Right ventricle myocardium superior (tissue), 1 donor: ENCODE results near the gene ANKRD49. TPM values are rescaled to one million over a fixed set of nuclear protein-coding genes. Genes with fewer than 3 reads are reported as not detected.

Experiments used
- ATAC-seq: fragments of 200-7000 bp; cut with Tn5 transposase; one replicate; pipeline ENCODE4 v1.9.1; 2020; ENCODE audit warnings: mild to moderate bottlenecking; ENCODE audit not compliant: poor library complexity
- DNase-seq: peaks from one replicate; pipeline ENCODE4 v3.0.0-alpha.2; 2020
- intact Hi-C: fragments of 100-400 bp; cut with DNase I; formaldehyde crosslinking; loops from one replicate; pipeline ENCODE4 v1.11.2; 2022
- long read RNA-seq: library from polyadenylated mRNA; unstranded; transcript quantifications from one replicate; pipeline ENCODE4 v2.0.0, GENCODE V29; 2021
- total RNA-seq: library from RNA; stranded (reverse); fragmentation: NEBNext Ultra II Directional; extraction: Animal tissue kit (Norgen Biotek cat#: 25700); gene quantifications from one replicate; pipeline ENCODE4 v1.2.1, GENCODE V29; 2021
- donor health status: DM: no; HTN: yes; CAD: no; lungs with severe emphysema.

The ANKRD49 gene, protein sequence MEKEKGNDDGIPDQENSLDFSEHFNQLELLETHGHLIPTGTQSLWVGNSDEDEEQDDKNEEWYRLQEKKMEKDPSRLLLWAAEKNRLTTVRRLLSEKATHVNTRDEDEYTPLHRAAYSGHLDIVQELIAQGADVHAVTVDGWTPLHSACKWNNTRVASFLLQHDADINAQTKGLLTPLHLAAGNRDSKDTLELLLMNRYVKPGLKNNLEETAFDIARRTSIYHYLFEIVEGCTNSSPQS
- total RNA-seq: 4.6 TPM
- long read RNA-seq, partial matches to known transcripts: 0 of 7 reads
- long read RNA-seq, other reads (novel, unspliced or antisense): 0 of 7 reads

DNA sequence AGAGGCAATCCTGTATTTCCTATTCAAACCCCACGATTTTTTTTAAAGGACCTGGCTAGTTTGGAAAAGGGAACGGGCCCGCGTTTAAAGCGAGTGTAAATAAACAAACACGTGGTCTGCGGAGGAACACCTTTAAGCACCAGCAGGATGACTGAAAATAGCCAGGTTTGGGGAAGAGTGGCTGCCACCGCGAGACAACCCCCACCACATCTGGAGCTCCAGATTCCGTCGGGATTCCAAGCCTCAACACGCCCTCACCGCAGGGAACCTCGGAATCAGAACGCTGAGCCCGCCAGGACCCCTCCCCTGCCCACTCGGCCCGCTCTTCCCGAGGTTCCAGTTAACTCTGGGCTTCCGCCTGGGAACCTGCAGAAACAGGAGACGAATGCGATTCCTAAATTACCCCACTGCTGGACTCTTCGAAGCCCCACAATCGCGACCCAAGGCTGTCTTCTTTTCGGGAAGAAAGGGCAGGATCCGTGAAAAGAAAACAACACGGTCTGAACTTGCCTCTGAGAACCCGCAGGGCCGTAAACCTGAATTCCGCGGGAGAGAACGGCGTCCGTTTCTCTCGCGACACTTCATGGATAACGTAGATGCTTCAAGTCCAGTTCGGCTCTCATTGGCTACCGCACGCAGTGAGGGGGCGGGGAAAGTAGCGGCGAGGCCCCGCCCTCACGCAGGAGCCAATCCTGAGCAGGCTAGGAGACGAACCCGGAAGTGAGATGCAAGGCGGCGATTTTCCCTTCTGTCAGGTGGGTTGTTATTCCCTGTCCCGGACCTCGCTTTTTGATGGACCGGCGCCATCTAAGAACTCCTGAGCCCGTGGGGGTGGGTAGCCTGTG lies at the start of gene ANKRD49, which contains the start of gene MRE11:
Gene ANKRD49 (plus strand): TSS at position 704 of the 845 bp plus-strand sequence. CDS start 2,710 bp downstream, outside the sequence.
Gene MRE11 (minus strand): TSS at position 564 of the 845 bp plus-strand sequence. CDS start 1,043 bp downstream, outside the sequence.
- DNase-seq (peak; percentile 98), ATAC-seq (peak; percentile 100)
- intact Hi-C loops: no loop called here

DNA sequence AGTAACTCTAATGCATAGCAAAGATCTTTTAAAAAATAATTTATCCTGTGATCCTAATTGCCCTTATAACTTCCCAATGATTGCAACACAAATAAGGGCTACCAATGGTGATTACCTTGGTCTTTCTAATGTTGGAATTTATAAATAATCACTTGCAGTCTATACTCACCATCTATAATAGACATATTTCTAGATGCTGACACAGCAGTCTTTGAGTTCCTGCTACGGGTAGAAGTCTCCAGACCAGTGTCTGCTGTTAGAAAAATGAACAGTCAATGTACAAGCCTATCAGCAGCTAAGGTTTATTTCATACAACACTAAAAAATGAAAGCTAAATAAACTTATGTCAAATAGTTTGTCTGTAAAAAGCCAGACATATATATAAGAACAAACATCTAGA lies 48.1 kb upstream of the ANKRD49 start:
- no peak for ATAC-seq
- no peak for DNase-seq
- intact Hi-C loops: no loop called here

DNA sequence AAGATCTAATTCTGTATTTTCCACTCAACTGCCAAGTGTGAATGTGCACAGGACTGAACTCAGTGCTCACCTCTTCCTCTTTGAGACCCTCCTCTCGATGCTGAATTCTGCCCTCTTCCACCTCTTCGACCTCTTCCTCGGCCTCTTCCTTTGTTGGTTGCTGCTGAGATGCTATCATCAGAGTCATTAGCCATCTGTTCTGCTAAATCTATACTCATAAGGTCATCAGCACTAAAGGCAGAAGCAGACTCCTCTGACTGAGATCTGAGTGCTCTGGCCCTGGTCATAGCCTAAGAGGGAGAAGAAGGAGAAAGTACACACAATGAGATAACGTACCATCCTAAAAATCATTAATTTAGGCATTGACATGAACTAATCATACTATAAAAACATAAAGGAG lies 46.6 kb upstream of the ANKRD49 start:
- ATAC-seq (no peak), DNase-seq (no peak)
- intact Hi-C loops: no loop called here

DNA sequence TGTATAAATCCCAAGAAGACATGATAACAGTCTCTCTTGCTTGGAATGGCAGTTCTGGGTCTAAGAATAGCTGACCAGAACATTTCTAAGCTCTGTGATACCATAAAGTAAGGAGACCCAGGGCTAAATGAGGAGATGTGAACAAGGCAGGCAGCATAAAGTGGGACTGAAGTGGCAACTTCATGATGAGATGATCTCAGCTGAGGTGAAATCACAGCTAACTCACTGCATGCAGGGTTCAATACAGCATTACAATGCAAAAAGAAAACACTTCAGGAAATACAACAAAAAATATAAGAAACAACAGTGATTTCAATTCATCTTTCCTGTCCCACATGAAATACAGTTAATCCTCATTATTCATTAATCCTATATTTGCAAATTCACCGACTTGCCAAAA lies 44.8 kb upstream of the ANKRD49 start:
- no peak for ATAC-seq

DNA sequence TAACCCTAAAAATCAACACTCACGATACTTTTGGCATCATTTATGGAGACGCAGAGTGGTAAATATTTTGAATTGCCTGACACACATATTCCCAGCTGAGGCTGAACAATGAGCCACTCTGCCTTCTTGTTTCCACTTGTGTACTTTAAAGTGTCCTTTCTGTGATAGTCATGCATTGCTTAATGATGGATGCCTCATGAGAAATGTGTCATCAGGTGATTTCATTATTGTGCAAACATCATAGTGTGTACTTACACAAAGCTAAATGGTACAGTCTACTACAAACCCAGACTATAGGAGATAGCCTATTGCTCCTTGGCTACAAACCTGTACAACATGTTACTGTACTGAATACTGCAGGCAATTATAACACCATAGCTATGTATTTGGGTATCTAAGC lies 44.3 kb upstream of the ANKRD49 start:
- no peak for ATAC-seq
- intact Hi-C loops: no loop called here
- DNase-seq: no peak

More for the DNA sequence above, 44.8 kb upstream of the ANKRD49 start:
- DNase-seq: no peak
- intact Hi-C loops: no loop called here

DNA sequence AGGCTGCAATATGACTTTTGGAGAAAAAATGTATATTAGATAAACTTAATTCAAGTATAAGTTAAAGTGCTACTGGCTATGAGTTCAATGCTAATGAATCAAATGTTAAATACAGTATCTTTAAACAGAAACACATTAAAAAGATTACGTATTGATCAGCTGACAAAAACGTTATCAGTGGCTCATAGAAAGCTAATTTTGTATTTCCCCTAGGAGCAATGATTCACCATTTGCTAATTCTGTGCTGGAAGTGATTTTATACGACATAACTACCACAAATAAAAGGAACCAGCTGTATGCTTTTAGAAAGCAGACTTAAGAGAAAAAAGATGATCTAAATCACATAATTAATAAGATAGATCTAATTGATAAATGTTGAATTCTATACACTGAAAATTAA lies 43.7 kb upstream of the ANKRD49 start:
- ATAC-seq (no peak), DNase-seq (no peak)
- intact Hi-C loops: no loop called here

DNA sequence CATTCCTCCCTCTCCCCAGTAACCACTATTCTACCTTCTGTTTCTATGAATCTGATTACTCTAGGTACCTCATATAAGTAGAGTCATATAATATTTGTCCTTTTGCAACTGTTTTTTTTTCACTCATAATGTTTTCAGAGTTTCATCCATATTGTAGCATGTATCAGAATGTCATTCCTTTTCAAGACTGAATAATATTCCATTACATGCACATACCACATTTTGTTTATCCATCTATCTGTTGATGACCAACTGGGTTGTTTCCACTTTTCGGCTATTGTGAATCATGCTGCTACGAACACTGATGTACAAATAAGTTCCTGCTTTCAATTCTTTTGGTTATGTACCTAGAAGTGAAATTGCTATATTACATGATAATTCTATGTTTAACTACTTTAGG lies 40.8 kb upstream of the ANKRD49 start:
- ATAC-seq (no peak), DNase-seq (no peak)
- intact Hi-C loops: no loop called here

DNA sequence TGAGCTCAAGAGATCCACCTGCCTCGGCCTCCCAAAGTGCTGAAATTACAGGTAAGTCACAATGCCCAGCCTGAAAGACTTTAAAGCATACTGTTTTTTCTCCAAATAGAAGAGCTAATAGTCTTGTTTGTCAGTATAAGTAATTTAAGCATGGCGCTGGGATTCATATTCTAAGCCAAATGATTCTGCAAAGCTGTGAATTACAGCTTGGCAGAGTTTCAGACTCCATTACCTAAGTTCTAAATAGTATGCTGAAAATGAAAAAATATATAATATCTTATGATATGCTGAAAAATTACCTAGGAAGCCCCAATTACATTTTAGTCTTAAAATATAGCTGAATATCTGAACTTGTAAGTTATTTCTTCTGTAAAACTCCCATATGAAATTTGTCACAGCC lies 39.5 kb upstream of the ANKRD49 start:
- intact Hi-C loops: no loop called here
- DNase-seq (no peak), ATAC-seq (no peak)

DNA sequence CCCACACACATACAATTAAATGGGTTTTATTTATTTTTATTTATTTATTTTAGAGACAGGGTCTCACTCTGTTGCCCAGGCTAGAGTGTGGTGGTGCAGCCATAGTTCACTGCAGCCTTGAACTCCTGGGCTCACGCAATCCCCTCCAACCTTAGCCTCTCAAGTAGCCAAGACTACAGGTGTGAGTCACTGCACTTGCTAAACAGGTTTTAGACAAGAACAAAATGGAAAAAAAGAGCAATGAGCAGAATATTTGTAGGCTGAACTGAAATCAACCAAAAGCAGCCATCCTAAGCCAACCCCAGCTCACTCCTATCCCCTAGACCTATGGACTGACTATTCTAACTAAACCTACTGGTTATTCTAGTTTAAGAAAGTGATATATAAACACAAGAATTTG lies 37.9 kb upstream of the ANKRD49 start:
- DNase-seq: no peak
- no peak for ATAC-seq
- intact Hi-C loops: no loop called here

DNA sequence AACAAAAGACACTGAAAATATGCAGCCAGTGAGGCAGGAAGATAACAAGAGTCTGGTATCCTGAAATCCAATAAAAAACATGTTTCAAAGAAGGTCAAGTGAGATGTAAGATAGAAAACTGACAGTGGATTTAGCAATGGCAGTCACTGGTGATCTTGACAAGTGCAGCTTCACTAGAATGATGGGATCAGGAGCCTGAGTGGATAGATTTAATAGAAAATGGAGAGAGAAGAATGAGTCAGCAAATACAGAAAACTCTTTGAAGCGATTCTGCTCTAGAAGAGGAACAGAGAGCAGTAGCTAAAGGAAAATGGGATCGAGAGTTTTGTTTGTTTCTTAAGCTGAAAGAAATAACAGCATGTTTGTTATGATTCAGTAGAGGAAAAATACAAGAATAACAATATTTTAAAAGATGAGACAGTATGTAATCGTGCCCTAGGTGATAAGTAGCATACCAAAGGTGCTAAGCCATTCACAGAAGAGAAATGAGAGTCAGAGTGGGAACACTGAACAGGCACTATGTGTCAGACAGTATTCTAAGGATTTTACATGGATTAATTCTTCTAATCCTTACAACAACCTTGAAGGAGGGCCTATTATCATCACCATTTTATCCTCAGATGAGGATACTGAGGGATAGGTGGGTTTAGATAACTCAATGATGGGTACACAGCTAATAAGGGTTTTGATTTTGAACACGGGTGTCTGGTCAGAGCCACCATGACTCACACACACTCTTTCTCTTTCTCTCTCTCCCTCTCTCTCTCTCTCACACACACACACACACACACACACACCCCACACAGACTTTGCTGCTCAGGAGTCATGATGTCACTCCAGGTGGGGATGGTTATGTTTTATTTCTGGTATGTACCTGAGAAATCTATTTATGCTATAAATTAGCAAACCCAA lies 36.4 kb upstream of the ANKRD49 start:
- ATAC-seq (no peak), DNase-seq (no peak)
- intact Hi-C loops: no loop called here

DNA sequence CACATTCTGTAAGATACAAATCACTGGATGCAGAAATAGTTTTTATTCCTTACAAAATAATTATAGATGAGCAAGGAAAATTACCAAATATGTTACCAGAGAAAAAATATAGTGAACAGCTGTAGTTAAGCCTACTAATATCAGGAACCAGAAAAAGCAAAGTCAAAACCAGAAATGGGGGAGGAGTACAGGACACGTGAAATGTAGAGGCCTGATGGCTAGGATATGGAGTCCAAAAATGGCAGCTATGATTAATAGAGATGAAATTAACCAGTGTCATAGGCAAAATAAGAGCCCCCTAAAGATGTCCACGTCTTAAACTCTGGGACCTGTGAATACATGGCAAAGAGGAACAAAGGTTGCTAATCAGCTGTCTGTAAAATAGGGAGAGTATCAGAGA lies 34.2 kb upstream of the ANKRD49 start:
- intact Hi-C loops: no loop called here
- no peak for ATAC-seq
- no peak for DNase-seq

DNA sequence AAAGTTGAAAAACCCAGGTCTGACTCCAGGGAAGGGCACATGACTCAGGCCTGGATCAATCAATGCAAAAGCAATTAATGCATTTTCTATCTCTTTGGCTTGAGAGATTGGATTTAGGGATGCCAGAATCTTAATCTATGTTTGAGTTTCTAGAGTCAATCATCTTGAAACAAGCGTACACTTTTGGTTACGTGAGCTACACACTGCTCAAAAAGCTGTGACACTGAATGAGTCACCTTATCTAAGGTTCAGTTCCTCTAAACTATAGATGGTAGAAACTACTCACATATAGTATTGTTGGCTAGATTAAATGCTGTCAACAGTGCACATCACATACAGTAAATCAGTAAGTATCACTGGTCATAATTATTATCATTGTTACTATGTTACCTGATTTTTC lies 24.4 kb upstream of the ANKRD49 start:
- DNase-seq (no peak), ATAC-seq (no peak)
- intact Hi-C loops: no loop called here

DNA sequence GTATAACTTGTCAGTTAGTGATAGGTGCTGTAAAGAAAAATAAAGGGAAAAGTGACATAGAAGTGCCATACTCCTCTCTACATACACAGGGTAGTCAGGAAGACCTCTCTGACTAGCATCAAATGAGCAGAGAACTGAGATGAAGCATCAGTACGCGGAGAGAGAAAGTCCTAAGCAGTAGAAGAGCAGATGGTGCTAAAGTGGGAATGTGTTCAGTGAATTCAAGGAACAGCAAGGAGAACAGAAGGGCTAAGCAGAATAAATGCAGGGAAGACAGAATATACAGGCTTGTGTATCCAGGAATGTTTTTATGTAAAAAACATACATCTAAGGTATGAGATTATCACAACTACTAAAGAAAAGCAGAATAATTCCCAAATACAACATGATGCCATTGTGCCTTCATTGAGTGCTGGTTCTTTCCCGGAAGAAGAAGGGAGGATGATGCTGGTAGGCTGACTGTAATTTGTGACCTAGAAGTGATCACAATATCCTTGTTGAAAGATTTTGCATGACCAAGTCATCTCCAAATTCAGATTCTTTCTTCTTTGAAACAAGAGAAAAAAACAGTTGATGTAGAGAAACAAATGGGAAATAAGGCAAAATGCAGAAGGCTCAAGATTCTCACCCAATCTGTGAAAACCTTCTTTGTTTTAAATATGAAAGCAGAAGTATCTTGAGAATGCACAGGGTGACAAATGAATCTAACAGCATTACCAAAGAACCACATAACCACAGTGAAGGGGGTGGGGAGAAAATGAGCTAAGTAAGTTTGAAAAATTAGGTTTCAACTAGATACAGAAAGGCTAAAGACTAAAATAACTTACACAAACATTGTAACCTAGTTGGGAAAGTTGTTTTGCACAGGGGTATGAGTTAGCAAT lies 20.6 kb upstream of the ANKRD49 start:
- intact Hi-C loops: no loop called here
- DNase-seq (no peak), ATAC-seq (no peak)

DNA sequence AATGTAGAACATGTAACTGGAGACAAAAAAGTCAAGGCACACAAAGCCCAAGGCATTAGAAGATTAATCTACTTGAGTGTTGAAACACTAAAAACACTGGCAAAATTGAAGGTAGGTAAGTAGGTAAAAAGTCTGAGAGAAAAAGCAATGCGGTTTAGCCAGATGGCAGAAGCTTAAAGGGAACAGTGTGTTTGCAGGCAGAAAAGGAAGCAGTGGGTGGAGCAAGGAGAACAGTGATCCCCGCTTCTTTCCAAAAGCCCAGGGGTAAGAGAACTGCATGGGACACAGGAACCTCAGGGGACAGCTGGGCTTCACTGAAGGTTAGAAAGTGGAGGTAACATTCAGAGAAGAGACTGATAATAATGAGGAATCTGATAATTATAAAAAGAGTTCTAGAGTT lies 16.2 kb upstream of the ANKRD49 start:
- ATAC-seq: no peak
- intact Hi-C loops: no loop called here
- DNase-seq: no peak

DNA sequence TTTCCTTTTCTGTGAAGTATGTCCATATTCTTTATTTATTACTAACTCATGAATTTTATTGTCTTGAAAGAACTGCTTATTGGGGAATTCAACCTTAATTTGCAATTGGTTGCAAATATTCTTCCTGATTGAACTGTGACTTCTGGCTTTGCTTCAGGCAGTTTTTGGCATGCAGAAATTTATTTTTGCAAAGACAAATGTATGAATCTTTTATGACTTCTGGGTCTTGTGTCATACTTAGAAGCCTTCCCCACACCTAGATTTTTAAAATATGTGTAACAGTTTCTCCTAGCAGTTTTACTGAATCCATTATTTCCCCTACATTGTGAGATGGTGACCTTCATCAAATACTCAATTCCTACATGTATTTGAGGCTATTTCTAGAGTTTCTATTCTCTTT lies 12.4 kb upstream of the ANKRD49 start:
- ATAC-seq (no peak), DNase-seq (no peak)
- intact Hi-C loops: no loop called here

DNA sequence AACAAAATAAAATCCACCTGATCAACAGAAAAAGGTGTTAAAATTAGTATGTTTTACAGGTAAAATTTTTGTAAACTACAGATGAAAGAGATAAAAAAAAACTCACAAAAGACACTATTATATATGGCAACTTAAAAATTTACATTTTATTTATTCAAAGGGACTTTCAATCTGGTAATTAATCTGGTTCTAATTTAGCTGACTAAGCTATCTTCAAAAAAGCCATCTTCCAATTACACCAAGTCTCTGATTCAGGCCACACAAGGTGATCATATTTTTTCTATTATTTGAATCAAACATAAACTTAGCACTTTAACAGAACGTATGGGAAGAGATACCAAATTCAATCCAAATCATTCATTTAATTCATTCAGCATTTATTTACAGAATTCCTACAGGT lies 7.7 kb upstream of the ANKRD49 start:
- intact Hi-C loops: no loop called here
- DNase-seq (no peak), ATAC-seq (no peak)

DNA sequence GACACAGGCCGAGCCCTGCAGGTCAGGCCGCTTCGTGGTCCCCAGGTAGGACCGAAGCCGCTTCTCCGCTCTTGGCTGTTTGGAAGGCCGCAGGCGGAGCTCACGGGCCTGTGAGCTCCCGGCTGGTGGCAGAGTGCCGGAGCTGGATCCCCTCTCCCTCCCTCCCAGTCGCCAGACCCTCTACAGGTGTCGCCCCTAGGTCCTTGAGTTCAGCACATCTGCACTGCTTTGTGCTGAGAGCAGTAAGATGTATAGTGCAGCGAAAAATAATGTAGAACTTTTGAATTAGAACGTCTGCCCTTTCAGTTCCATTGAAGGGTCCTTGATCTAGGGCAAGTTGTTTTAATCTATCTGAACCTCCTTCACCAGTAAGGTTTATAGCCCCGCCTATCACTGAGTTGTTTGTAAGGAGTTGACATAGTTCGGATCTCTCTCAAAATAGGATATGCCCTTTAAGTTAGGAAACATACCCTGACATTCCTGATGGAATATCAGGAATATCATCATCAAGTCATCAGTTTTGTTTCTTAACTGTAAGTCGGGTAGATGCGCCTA lies 419 bp downstream of the ANKRD49 start:
- DNase-seq: no peak
- intact Hi-C loops: no loop called here
- ATAC-seq: peak; percentile 75

DNA sequence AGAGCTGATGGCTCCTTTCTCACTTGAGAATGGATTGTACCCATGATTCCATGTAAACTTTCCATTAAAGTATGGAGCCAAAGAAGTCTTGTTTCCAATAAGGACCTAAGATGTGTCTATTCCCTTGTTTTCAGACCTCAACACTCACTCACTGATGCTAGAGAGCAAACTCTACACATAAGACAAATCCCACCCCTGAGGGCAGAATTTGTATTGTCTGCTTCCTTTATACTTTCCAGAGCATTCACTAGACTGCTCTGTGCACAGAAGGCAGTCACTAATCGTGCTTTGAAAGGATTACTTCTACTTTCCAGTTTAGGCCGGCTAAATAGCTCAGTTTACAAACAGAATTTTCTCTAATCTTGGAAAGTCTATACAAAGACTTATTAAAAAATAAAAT lies 6.4 kb downstream of the ANKRD49 start:
- DNase-seq (no peak), ATAC-seq (no peak)
- intact Hi-C loops: loop anchor here (10.0 kb wide), 1 partner anchor 605 kb away; no protein-coding TSS in a partner anchor
